NCI-H774 (cell line): ENCODE data around the gene P3H4.

ENCODE experiments used
- DNase-seq: peaks from one replicate; lab custom pipeline; 2025; lab: John Stamatoyannopoulos, UW

P3H4 gene

DNA sequence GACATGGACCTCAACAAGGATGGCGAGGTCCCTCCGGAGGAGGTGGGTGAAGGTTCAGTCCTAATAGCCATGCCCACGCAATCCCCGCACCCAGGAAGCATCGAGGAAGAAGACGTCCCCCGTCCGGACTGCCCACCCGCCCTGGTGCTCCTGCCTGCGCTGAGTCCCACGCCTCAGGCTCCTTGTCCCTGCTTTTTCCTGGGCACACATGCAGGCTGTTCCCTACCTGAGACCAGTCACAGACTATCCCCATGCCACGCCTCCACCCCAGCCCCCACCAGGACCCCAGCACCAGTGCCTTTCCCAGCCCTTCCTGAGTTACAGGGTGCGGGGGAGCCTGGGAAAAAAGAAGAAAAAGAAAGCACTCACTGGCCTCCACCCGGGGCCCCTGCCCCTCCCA lies 10.0 kb upstream of the P3H4 start:
- DNase-seq: no peak

DNA sequence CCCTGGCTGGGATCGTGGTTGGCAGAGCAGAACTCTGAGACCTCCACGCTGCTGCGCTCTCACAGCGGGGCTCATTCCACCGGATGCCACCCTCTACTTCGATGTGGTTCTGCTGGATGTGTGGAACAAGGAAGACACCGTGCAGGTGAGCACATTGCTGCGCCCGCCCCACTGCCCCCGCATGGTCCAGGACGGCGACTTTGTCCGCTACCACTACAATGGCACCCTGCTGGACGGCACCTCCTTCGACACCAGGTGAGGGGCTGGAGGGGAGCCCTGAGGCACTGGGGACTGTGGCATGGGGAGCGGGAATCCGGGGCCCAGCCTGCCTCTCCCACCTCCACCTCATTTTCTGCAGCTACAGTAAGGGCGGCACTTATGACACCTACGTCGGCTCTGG lies 6.3 kb upstream of the P3H4 start:
- DNase-seq: no peak

DNA sequence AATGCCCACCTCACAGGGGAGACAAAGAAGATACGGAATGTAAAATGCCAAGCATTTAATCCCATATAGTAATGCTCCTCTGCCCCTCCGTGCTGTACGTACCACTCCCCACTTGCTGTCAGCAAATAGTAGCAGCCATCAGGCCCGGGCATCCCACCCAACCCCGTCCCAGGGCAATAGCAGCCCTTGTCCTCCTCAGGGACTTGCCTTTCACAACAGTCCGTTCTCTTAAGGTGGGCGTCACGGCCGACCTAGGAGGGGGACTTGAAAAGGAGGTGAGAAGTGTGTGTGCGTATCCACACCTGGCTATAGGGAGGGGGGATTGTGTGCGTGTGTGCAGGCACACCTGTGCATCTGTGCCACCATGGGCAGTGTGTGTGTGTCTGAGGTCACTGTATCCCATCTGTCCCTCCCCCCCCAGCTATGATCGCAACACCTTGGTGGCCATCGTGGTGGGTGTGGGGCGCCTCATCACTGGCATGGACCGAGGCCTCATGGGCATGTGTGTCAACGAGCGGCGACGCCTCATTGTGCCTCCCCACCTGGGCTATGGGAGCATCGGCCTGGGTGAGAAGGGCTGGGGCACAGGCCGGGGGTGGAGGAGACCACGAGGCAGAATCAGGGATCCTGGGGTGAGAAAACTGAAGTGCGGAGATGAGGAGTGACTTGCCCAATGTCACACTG lies 5.0 kb upstream of the P3H4 start:
- no peak for DNase-seq

GRCh38 chr17:41814195-41814594 lies 2.4 kb upstream of the P3H4 start:
- no peak for DNase-seq

- DNase-seq: no peak
These were observed 2.0 kb upstream of the P3H4 start for GRCh38 chr17:41813699-41814124.

DNA sequence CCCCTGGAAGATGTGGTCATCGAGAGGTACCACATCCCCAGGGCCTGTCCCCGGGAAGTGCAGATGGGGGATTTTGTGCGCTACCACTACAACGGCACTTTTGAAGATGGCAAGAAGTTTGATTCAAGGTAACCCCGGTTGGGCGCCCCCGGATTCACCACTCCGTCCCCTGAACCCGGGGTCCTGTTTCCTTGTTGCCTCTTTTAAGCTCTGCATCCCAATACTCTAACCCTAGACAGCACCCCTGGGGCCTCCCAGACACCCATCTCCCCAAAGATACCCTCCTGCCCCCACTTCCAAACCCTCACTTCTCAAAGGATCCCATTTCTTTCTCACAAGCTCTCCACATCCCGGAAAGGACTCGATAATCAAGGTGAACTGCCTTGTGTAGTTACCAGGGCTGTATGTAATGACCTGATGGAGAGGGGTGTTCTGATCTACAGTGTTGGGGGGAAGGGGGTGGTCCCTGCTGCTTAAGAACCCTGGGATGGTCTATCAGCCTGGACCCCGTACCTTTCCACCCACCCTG lies 1.5 kb upstream of the P3H4 start:
- no peak for DNase-seq

DNA sequence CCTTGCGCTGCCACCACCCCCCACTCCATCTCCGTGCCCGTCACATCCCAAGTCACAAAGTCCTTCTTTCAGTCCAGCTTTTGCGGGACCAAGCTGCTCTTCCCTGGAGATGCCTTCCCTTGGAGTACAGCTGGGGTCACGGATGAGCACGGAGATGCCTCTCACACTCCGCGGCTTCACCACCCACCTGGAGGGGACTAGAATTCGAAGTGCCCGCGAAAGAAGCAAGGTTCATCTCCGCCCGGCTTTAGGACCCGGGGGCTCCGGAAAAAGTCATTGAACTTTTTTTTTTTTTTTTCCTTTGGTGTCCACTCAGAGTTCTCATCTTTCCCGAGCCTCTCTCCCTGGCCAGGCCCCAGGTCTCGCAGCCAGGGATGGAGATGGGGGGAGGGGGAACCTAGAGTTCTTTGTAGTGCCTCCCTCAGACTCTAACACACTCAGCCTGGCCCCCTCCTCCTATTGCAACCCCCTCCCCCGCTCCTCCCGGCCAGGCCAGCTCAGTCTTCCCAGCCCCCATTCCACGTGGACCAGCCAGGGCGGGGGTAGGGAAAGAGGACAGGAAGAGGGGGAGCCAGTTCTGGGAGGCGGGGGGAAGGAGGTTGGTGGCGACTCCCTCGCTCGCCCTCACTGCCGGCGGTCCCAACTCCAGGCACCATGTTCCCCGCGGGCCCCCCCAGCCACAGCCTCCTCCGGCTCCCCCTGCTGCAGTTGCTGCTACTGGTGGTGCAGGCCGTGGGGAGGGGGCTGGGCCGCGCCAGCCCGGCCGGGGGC lies 817 bp upstream of the P3H4 start, which contains the start of gene FKBP10:
FKBP10 (plus strand) TSS at position 624 of the 771 bp plus-strand sequence; CDS start at position 655, 31 bp downstream.
- peak; percentile 59 for DNase-seq

DNA sequence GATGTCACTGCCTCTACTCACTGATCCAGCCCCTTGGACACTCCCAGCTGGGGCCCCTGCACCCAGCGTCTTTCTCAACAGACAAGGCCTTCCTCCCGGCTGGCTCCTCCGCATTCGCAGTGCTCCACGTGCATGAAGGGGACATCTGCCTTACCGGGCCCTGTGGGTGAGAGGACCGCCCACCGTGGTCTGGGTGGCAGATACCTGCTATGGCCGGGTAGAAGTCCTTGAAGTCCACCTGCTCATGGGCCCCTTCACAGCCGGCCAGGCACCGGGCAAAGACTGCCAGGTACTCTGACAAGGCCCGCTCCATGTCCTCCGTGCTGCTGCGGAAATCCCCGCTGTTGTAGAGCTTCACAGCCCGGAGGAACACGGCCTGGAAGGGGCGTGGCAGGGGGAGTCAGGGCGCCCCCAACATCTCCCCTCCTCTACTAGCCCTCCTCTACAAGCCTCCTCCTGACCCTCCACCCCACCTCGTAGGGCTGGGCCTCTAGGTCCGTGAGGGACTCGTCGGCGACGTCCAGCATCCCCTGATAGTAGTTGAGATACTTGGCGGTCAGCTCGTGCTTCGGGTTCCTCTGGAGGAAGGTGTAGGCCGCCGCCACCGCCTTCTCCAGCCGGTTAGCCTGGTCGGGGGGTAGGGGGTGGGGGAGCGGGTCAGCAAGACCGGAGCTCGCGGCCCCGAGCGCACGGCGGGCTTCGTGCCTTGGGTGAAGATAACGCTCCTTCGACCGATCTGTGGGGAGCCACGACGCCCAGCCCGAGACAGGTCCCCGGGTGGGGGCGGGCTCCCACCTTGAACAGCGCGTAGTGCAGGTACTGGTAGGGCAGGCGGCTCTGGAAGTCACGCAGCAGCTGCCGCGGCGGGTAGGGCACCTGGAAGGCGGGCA lies 845 bp downstream of the P3H4 start:
- DNase-seq: no peak

DNA sequence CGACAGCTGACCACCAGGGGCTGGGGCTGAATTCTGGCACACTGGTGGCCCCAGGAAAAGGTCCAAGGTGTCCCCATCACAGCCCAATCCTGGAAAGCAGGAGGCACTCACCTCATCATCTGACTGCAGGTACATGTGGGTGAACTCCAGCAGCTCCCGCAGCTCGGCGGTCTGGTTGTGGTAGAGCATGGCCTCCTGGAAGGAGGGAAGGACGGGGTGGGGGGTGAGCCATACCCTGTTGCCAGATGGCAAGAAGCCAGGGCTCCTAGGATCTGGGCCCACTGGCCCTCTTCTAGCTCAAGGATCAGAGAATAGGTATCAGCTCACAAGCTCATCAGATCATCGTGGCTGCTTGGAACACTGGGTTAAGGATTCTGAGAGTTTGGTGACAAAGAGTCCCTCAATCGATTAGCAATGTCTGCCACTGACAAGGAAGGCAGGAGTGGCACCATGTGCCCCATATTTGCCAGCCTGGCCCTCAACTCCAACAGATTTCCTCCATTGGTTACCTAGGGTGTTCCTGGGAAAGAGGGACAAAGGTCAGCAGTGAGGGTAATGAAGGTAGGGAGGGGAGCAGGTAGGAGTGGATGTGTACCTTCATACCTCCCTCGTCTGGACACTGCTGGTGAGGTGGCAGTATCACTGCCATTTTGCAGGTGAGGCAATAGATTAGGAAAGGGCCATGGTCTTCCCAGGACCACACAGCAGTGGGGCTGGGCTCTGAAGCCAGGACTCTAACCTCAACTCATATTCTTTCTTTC lies 4.9 kb downstream of the P3H4 start:
- no peak for DNase-seq

- DNase-seq: no peak
These were observed 8.4 kb downstream of the P3H4 start for GRCh38 chr17:41803049-41804020.

DNA sequence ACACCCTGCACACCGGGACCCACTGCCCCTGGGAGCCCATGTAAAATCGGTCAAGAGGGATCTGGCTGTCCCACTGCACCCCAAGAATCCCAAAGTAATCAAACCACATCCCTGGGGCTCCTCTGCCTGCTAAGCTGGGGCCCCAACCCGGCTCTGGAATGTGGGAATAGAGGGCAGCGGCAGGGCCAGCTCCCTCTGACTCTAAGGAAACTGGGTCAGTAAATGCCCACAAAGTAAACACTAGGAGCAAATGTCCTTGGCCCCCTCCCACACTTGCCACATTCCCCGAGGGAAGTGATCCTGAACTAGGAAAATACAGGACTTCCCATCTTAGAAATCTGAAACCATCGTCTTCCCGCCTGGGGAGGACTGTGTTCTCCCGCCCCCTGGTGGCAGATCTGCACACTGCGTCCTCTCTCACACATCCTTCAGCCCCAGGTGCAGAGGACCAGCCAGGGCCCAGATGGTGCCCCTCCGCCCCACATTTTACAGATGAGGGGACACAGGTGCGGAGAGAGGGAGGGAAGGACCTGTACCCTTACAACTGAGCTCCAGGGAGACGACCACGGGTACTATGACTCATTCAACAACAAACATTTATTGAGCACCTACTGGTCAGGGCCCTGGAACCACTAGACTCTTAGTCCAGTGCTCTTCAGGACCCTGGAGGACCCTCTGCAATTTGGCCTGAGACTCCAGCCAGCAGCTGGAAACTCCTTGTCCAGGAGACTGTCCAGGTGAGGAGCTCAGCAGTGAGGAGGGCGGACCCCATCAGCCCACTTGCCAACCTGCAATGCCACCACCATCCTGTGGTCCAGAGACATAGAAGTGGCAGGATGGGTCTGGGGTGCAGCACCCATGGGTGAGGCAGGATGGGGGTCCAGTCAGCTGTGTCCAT lies 10.1 kb downstream of the P3H4 start:
- DNase-seq: peak; percentile 70

GRCh38 chr17:41800601-41801373 lies 11.0 kb downstream of the P3H4 start:
- DNase-seq: peak; percentile 14

DNA sequence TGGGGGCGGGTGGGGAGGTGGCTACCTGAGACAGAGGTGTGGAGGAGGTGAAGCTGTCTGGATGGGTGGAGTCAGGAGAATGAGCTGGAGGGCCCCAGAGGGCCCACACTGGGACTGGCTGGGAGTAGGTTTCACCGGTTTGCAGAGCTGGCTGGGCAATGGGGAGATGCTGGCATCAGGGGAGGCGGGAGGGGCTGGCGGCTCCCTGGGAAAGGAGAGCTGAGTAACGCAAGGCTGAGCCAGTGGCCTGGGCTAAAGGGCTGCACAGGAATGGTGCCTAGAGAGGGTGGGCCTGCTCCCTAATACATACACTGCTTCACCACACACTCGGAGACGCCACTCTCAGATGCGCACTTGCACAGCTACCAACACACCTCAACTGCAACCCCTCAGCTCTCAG lies 12.4 kb downstream of the P3H4 start:
- no peak for DNase-seq

GRCh38 chr17:41797377-41797776 lies 14.4 kb downstream of the P3H4 start:
- DNase-seq: no peak

DNA sequence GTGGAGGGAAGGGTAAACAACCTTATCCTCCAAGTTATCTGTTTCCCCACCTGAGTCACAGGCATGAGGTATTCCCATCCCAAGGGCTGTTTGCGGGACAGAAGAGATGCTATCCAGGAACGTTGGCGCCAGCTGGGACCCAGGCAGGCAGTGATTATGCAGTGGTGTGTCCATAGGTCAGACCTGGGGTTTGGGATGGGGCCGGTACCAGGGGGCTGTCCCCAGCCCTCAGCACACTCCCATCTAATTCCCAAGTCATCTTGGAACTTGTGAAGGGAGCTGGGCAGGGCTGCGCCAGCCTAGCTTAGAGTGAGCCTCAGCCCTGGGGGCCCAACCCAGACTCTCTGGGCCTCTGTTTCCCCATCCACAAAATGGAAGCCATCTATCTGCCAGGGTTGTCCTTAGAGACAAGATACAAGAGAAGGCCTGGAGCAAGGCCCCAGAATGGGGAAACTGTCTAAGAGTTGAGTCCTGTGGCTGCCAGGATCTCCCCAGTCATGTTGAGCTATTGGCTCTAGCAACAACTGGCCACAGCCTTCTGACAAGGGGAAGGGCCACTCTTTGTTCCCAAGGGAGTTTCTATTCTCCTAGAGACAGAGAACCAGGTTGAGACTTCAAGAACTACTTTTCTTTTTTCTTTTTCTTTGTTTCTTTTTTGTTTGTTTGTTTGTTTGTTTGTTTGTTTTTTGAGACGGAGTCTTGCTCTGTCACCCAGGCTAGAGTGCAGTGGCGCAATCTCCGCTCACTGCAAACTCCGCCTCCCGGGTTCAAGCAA lies 15.4 kb downstream of the P3H4 start:
- DNase-seq: no peak

- no peak for DNase-seq
These were observed 17.2 kb downstream of the P3H4 start for GRCh38 chr17:41794540-41794975.

DNA sequence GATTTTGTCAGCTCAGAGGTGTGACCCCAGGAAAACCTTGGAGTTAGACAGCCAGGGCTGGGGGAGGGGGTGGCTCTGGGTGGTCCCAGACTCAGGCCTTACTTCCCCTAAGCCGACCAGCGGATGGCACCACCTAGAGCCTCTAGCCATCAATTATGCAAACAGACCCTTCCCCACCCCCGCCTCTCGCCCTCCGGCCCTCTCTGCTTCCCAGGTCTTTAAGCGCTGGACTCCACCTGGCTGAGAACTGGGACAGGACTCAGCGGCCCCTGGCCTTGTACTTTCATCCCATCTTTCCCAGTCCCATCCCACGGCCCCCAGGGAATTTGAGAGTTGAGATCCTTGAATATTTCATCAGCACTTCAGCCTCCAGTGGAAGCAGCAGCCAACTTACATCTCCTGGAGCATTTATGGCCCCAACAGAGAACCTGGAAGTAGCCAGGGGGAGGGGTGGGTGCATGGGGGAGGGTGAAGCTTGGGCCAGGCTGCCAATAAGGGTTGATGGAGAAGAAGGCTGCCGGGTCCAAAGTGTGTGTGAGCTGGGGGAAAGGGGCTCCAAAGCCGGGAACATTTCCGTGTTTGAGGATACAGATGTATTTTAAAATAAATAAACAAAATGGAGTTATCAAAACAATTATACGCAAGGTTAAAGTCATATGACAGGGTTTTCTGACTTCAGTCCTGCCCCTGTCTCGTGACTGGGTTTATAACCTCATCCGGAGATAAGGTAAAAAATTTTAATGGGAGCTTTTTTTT lies 17.8 kb downstream of the P3H4 start:
- DNase-seq: no peak
